NCI-H2196 treated with DMSO at 0.1 percent for 48 hours (cell line): ENCODE results near the gene UST.

ENCODE experiments used
- DNase-seq: peaks from one replicate; lab custom pipeline; 2025; ENCODE audit not compliant: unreplicated experiment; lab: John Stamatoyannopoulos, UW

UST gene

GRCh38 chr6:148795563-148795962 is 48.7 kb downstream of the UST start:
- no peak for DNase-seq

GRCh38 chr6:148799647-148800046 is 52.8 kb downstream of the UST start:
- DNase-seq, result no peak

GRCh38 chr6:148800536-148800935 is 53.7 kb downstream of the UST start:
- DNase-seq, result no peak

GRCh38 chr6:148803979-148804378 is 57.1 kb downstream of the UST start:
- no peak for DNase-seq

- no peak for DNase-seq
Observed at GRCh38 chr6:148805777-148806176, 58.9 kb downstream of the UST start.

GRCh38 chr6:148807784-148808183 is 61.0 kb downstream of the UST start:
- no peak for DNase-seq

GRCh38 chr6:148808786-148809304 is 62.0 kb downstream of the UST start:
- no peak for DNase-seq

GRCh38 chr6:148811459-148811858 is 64.6 kb downstream of the UST start:
- no peak for DNase-seq

GRCh38 chr6:148814082-148814790 is 67.4 kb downstream of the UST start:
- no peak for DNase-seq

- DNase-seq, result no peak
Observed at GRCh38 chr6:148814869-148815268, 68.0 kb downstream of the UST start.

- no peak for DNase-seq
Observed at GRCh38 chr6:148816117-148816516, 69.3 kb downstream of the UST start.

GRCh38 chr6:148817689-148818088 is 70.9 kb downstream of the UST start:
- DNase-seq, result no peak

- DNase-seq, result no peak
Observed at GRCh38 chr6:148818939-148819575, 72.2 kb downstream of the UST start.

- DNase-seq, result no peak
Observed at GRCh38 chr6:148819852-148820251, 73.0 kb downstream of the UST start.

GRCh38 chr6:148822819-148823218 is 76.0 kb downstream of the UST start:
- no peak for DNase-seq

- no peak for DNase-seq
Observed at GRCh38 chr6:148824291-148824690, 77.5 kb downstream of the UST start.

GRCh38 chr6:148824960-148825359 is 78.1 kb downstream of the UST start:
- no peak for DNase-seq

- no peak for DNase-seq
Observed at GRCh38 chr6:148825492-148825891, 78.7 kb downstream of the UST start.

GRCh38 chr6:148827416-148828045 is 80.7 kb downstream of the UST start:
- no peak for DNase-seq

GRCh38 chr6:148828047-148828446 is 81.2 kb downstream of the UST start:
- no peak for DNase-seq

- no peak for DNase-seq
Observed at GRCh38 chr6:148829415-148830101, 82.7 kb downstream of the UST start.

- DNase-seq, result no peak
Observed at GRCh38 chr6:148830614-148831013, 83.8 kb downstream of the UST start.
